ENCODE results near the gene ZBTB43.

DNA sequence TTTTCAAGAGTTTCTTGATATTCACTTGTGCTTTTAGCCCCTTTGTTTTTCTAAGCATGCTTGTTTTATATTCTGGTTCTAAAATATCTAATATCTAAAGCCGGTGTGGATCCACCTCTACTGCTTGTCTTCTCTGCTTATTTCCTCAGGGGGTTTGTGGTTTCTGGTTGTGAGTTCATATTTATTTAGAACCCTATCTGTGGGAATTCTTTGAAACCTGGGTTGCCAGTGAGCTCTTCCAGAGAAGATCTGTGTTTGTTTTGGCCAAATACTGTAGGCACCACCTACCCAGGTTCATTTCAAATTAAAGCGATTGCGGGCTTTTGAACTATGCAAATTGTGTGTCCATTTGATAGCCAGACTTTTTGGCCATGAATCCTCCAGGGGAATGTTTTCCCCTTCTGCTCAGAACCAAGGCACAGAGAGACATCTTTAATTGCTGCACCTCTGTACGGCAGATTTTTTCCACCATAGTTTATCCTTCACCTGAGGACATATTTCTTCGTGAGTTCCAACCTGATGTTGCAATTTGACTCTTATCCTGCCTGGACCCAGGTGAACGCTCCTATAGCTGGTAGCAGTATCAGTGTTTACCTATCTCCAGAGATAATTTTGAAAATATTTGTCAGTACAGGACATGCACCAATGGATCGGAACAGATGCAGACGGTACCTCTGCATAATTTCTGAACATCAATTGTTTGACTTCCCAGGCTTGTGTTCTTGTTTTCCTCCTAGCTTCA is 2.4 kb upstream of the ZBTB43 start:
- TF ChIP-seq POLR2A (IDR thresholded peaks at IDR 0.05) = no peak
- TF ChIP-seq CTCF (IDR thresholded peaks at IDR 0.05) = no peak
- TF ChIP-seq EP300 (IDR thresholded peaks at IDR 0.05) = no peak
- no peak for TF ChIP-seq POLR2AphosphoS5 (IDR thresholded peaks at IDR 0.05)
